ENCODE data around the gene CHST11.

- TF ChIP-seq CTCF (conservative IDR thresholded peaks at IDR 0.05 in 1 of 2, IDR thresholded peaks at IDR 0.05 in 1 of 2; ENCODE audit: extremely low read depth in 1 of 2, insufficient read depth in 1 of 2, low read depth in 1 of 2, low read length in 2 of 2) (no peak), EZH2 (IDR thresholded peaks at IDR 0.05; ENCODE audit: borderline replicate concordance, low read length) (no peak)
Observed at GRCh38 chr12:104485651-104486362, 29.1 kb downstream of the CHST11 start.
